Esophagus (tissue), 2 donors: Measurements from ENCODE around the gene COG7. TPM values are rescaled to one million over a fixed set of nuclear protein-coding genes. Genes with fewer than 3 reads are reported as not detected.

Source experiments
- H3K27ac ChIP-seq, 2 donors: one replicate each; pipeline ENCODE4 v1.5.1; 2013; ENCODE audit warnings: low read depth in 2 of 2, mild to moderate bottlenecking in 2 of 2, inconsistent platforms in 1 of 2, low read length in 1 of 2, moderate library complexity in 1 of 2
- H3K27me3 ChIP-seq, 2 donors: one replicate each; pipeline ENCODE4 v1.6.1; 2013; ENCODE audit warnings: low read length in 2 of 2, control low read depth in 1 of 2, mild to moderate bottlenecking in 1 of 2; ENCODE audit not compliant: insufficient read depth in 2 of 2, control insufficient read depth in 1 of 2
- H3K36me3 ChIP-seq, 2 donors: one replicate each; pipeline ENCODE4 v1.6.1; 2013; ENCODE audit warnings: low read length in 1 of 2; ENCODE audit not compliant: control insufficient read depth in 2 of 2, insufficient read depth in 2 of 2
- H3K4me1 ChIP-seq, 2 donors: one replicate each; pipeline ENCODE4 v1.6.1; 2013; ENCODE audit warnings: low read length in 1 of 2; ENCODE audit not compliant: control insufficient read depth in 2 of 2, insufficient read depth in 2 of 2
- H3K4me3 ChIP-seq, 2 donors: one replicate each; pipeline ENCODE4 v1.5.1; 2013; ENCODE audit warnings: low read length in 2 of 2, mild to moderate bottlenecking in 2 of 2, low read depth in 1 of 2, moderate library complexity in 1 of 2
- H3K9me3 ChIP-seq, 2 donors: one replicate each; pipeline ENCODE4 v1.6.1; 2013; ENCODE audit warnings: mild to moderate bottlenecking in 2 of 2, low read depth in 1 of 2, low read length in 1 of 2, moderate library complexity in 1 of 2; ENCODE audit not compliant: control insufficient read depth in 2 of 2, insufficient read depth in 1 of 2
- WGBS, 2 donors: extraction: QIAGEN DNeasy Blood & Tissue Kit; methylation state at CpG; one replicate each; pipeline ENCODE4 v1.1.7; 2013; 5-methylcytosine and 5-hydroxymethylcytosine counted together
- polyA plus RNA-seq, 2 donors: library from polyadenylated mRNA; stranded (reverse); fragments of 200-250 nt; gene quantifications; one replicate each; pipeline ENCODE4 v1.2.3, GENCODE V29; 2013
- donor health status: healthy with polysubstance abuse.
- donor health status: Bipolar disorder and iron deficiency.

Gene COG7
- polyA plus RNA-seq, 2 donors = 14.2 to 21.2 TPM

GRCh38 chr16:23377071-23377931, 75.7 kb downstream of the COG7 start:
- no peaks in the 10 kb centered on the region for H3K27me3 ChIP-seq
- no peaks in the 10 kb centered on the region for H3K9me3 ChIP-seq
- H3K4me1 ChIP-seq = peaks cover 2 to 7% of the 10 kb centered on the region in 2 donors
- peaks cover 0 to 12% of the 10 kb centered on the region in 2 donors for H3K36me3 ChIP-seq
- 87 to 88% methylated on average over 9 of the region's 9 CpGs for WGBS, 2 donors
- H3K27ac ChIP-seq = no peak overlapping the region
- no peak overlapping the region for H3K4me3 ChIP-seq

GRCh38 chr16:23375643-23376042, 77.3 kb downstream of the COG7 start:
- H3K27me3 ChIP-seq = no peaks in the 10 kb centered on the region
- peaks cover 0 to 25% of the 10 kb centered on the region in 2 donors for H3K36me3 ChIP-seq
- H3K9me3 ChIP-seq = no peaks in the 10 kb centered on the region
- H3K4me1 ChIP-seq = no peaks in the 10 kb centered on the region
- WGBS, 2 donors = 86 to 91% methylated on average over 7 of the region's 7 CpGs
- no peak overlapping the region for H3K27ac ChIP-seq
- H3K4me3 ChIP-seq = no peak overlapping the region

- no peaks in the 10 kb centered on the region for H3K27me3 ChIP-seq
- no peaks in the 10 kb centered on the region for H3K4me1 ChIP-seq
- WGBS, 2 donors = 81% methylated on average over 17 of the region's 17 CpGs
- H3K27ac ChIP-seq = no peak overlapping the region
- peaks cover 0 to 27% of the 10 kb centered on the region in 2 donors for H3K36me3 ChIP-seq
- H3K4me3 ChIP-seq = no peak overlapping the region
- H3K9me3 ChIP-seq = no peaks in the 10 kb centered on the region
Observed at GRCh38 chr16:23374721-23375510, 78.1 kb downstream of the COG7 start.

DNA sequence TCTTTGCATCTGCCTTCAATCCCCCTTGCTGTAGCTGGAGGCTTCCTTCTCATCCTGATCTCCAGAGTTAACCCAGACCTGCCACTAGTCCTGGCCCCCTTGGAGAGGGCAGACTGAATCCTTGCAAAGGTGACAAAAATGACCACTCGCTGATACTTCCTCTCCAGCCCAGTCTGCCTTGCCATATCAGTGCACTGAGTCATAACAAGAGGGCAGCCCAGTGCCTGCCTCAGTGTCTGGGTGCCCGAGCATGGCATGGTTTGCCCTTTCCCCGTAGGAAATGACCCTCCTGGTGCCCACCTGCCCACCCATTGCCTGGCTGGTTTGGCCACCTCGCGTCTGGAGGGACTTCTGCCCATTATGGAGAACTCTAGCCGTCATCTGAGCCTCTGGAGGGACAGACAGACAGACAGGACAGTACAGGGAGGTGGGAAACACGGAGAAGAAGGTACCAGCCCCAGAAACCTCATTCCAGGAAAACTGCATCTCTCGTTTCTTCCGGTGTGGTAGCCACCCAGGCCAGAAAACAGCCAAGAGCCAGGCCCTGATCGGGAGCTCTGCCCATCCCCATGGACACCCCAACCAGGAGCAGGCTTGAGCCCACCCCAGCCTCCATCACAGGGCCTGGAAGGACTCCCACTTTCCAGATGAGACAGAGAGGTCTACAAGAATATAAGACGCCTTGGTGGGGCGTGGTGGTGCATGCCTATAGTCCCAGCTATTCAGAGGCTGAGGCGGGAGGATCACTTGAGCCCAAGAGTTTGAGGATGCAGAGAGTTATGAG, 79.4 kb downstream of the COG7 start:
- H3K4me1 ChIP-seq = no peaks in the 10 kb centered on the region
- no peaks in the 10 kb centered on the region for H3K9me3 ChIP-seq
- H3K4me3 ChIP-seq = no peak overlapping the region
- 83% methylated on average over 13 of the region's 13 CpGs for WGBS, 2 donors
- H3K36me3 ChIP-seq = peaks cover 0 to 27% of the 10 kb centered on the region in 2 donors
- no peak overlapping the region for H3K27ac ChIP-seq
- H3K27me3 ChIP-seq = no peaks in the 10 kb centered on the region

DNA sequence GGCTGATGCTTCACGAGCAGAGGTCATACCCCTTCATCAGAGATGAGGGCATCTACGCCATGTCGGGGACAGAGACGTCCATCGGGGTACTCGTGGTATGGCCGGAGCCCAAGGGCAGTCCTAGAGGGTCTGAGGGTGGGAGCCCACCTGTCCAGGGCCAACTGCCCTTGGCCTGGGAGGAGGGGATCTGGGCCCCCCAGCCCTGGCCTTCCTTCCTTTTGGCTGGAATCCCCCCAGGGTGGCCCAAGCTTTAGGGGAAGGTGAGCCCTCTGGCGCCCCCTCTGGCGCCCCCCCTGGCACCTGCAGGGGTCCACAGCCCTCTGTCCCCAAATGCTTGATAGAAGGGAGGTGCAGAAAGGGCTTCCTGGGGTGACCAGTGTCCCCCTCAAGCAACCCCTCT, 81.6 kb downstream of the COG7 start:
- Histone ChIP-seq H3K4me1 (no peaks in the 10 kb centered on the region), H3K27me3 (no peaks in the 10 kb centered on the region), H3K9me3 (no peaks in the 10 kb centered on the region), H3K4me3 (no peak overlapping the region), H3K27ac (no peak overlapping the region), H3K36me3 (peaks cover 0 to 27% of the 10 kb centered on the region in 2 donors)
- WGBS, 2 donors = 80 to 82% methylated on average over 9 of the region's 9 CpGs

DNA sequence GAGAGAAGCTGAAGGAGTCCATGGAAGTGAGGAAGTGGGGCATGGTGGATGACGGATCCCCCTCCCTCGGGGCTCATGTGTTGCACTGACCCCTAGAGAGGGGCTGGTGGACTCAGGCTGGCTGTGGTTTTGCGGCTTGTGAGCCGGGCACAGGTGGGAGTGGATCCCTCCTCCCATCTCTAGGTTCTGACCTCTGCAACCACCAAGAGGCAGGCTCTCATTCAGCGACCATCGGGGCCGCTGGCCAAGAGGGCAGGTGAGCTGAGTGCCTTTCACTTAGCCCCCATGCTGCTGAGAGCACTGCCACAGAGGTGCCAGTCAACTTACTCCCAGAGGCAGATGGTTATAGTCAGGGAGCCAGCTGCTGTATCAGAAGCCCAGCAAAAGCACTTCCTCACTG, 83.6 kb downstream of the COG7 start:
- peaks cover 0 to 21% of the 10 kb centered on the region in 2 donors for H3K36me3 ChIP-seq
- 75 to 82% methylated on average over 7 of the region's 7 CpGs for WGBS, 2 donors

DNA sequence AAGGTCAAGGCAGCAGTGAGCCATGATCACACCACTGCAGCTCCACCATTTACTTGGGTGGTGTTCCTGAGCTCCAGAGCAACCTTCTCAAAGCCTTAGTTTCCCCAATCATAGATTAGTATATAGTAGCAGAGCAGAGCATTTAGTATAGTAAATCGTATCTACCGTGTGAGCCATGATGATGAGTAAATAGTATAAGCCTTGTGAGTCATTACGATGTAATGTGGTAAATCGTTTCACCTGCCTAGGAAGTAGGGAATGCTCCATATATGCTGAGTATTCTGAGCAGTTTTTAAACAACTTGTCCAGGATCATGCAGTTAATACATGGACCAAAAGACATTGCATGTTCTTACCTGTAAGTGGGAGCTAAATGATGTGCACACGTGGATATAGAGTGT, 84.5 kb downstream of the COG7 start:
- Histone ChIP-seq H3K36me3 (peaks cover 0 to 17% of the 10 kb centered on the region in 2 donors), H3K27ac (peak overlapping the region in 1 of 2 donors; percentile 5), H3K27me3 (no peaks in the 10 kb centered on the region), H3K9me3 (no peaks in the 10 kb centered on the region), H3K4me1 (no peaks in the 10 kb centered on the region), H3K4me3 (no peak overlapping the region)
- WGBS, 2 donors = 43 to 60% methylated on average over 5 of the region's 5 CpGs

More for the DNA sequence above, 83.6 kb downstream of the COG7 start:
- H3K9me3 ChIP-seq = no peaks in the 10 kb centered on the region
- H3K4me3 ChIP-seq = no peak overlapping the region
- H3K27me3 ChIP-seq = no peaks in the 10 kb centered on the region
- H3K27ac ChIP-seq = no peak overlapping the region
- no peaks in the 10 kb centered on the region for H3K4me1 ChIP-seq

GRCh38 chr16:23367988-23368387, 85.0 kb downstream of the COG7 start:
- Histone ChIP-seq H3K4me1 (no peaks in the 10 kb centered on the region), H3K4me3 (no peak overlapping the region), H3K9me3 (no peaks in the 10 kb centered on the region), H3K27ac (peak overlapping the region in 1 of 2 donors; percentile 5), H3K36me3 (peaks cover 0 to 15% of the 10 kb centered on the region in 2 donors), H3K27me3 (no peaks in the 10 kb centered on the region)
- WGBS, 2 donors = 88 to 91% methylated on average over 8 of the region's 8 CpGs

DNA sequence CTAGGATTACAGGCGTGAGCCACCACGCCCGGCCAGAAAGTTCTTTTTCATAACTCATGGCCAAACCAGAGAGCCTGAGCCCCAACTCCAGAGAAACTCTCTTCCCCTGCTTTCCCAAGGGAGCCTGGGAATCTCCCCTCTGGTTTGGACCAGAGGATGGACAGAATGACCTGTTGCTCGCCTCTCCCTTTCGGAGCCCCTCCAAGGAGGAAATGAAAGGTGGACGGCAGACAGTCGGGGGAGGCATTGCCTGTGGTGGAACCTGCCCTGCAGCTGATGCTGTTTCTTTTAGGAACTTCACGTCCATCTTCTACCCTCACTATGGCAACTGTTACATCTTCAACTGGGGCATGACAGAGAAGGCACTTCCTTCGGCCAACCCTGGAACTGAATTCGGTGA, 85.4 kb downstream of the COG7 start:
- WGBS, 2 donors = 87 to 91% methylated on average over 10 of the region's 10 CpGs
- peaks cover 0 to 15% of the 10 kb centered on the region in 2 donors for H3K36me3 ChIP-seq
- H3K9me3 ChIP-seq = no peaks in the 10 kb centered on the region
- H3K4me1 ChIP-seq = peaks cover 3 to 4% of the 10 kb centered on the region in 2 donors
- no peak overlapping the region for H3K27ac ChIP-seq
- H3K4me3 ChIP-seq = no peak overlapping the region
- H3K27me3 ChIP-seq = no peaks in the 10 kb centered on the region
